ENCODE results near the gene SCAF1. TPM values are rescaled to one million over a fixed set of nuclear protein-coding genes. Genes with fewer than 3 reads are reported as not detected.

The SCAF1 gene
- total RNA-seq, 1 donor from 2014 or later: 61.0 TPM

GRCh38 chr19:49677901-49678674, 36.1 kb downstream of the SCAF1 start:
- ChIA-PET POLR2A (interaction anchor here (0.6 to 6.4 kb wide), 18 partner anchors 8 to 684 kb away, joined by 3 to 97 read pairs (median 6); partner anchors contain the start of genes ALDH16A1, AP2A1, BCL2L12 and GYS1), CTCF (interaction anchor here (0.7 to 4.7 kb wide), 5 partner anchors 12 to 453 kb away, joined by 4 to 25 read pairs (median 7); partner anchors contain the start of genes BCL2L12 and IRF3)
- intact Hi-C loops (cut with micrococcal nuclease): loop anchor here (1.0 to 10.0 kb wide), 13 partner anchors 13 to 1041 kb away; partner anchors contain the start of genes ATF5, BCL2L12, DBP and FLT3LG
- H3K27ac Mint-ChIP-seq: peak overlapping the region; percentile 96
- peak overlapping the region; percentile 99 for H3K4me3 Mint-ChIP-seq
- no peaks in the 10 kb centered on the region for H3K27me3 Mint-ChIP-seq
- peaks cover 34% of the 10 kb centered on the region for H3K36me3 Mint-ChIP-seq (ENCODE audit: low read depth)
- no peaks in the 10 kb centered on the region for H3K9me3 Mint-ChIP-seq
- ATAC-seq (ENCODE audit: low read depth) (peak; percentile 12), DNase-seq (peak; percentile 70)
- peaks cover 60% of the 10 kb centered on the region for H3K4me1 Mint-ChIP-seq
- no peak for TF ChIP-seq CTCF (IDR thresholded peaks at IDR 0.05)

GRCh38 chr19:49678985-49679770, 37.2 kb downstream of the SCAF1 start:
- intact Hi-C loops (cut with micrococcal nuclease): loop anchor here (1.0 to 10.0 kb wide), 9 partner anchors 87 to 1042 kb away; partner anchors contain the start of genes ATF5, DBP, FLT3LG and GYS1

GRCh38 chr19:49679771-49680413, 37.9 kb downstream of the SCAF1 start:
- POLR2A ChIA-PET: interaction anchor here (0.8 to 6.0 kb wide), 3 partner anchors 36 to 89 kb away, joined by 3 to 69 read pairs (median 4); partner anchors contain the start of genes PRR12 and SCAF1
- Mint-ChIP-seq H3K4me1 (peaks cover 44% of the 10 kb centered on the region), H3K27ac (peak overlapping the region; percentile 69), H3K27me3 (no peaks in the 10 kb centered on the region), H3K4me3 (peak overlapping the region; percentile 28), H3K9me3 (no peaks in the 10 kb centered on the region), H3K36me3 (ENCODE audit: low read depth) (peaks cover 49% of the 10 kb centered on the region)
- CTCF ChIA-PET: interaction anchor here (0.6 to 4.7 kb wide), 8 partner anchors 14 to 133 kb away, joined by 3 to 25 read pairs (median 4); partner anchors contain the start of genes BCL2L12, IRF3, NOSIP and RRAS
- ATAC-seq (ENCODE audit: low read depth) (no peak), DNase-seq (no peak)
- TF ChIP-seq CTCF (IDR thresholded peaks at IDR 0.05): no peak
- intact Hi-C loops (cut with micrococcal nuclease): loop anchor here (1.0 to 10.0 kb wide), 10 partner anchors 110 to 1043 kb away; partner anchors contain the start of genes ATF5, DBP, GYS1 and KCNC3

More at GRCh38 chr19:49678985-49679770, 37.2 kb downstream of the SCAF1 start:
- no peak for TF ChIP-seq CTCF (IDR thresholded peaks at IDR 0.05)
- no peaks in the 10 kb centered on the region for H3K9me3 Mint-ChIP-seq
- ChIA-PET POLR2A (interaction anchor here (0.6 to 6.4 kb wide), 14 partner anchors 9 to 226 kb away, joined by 3 to 97 read pairs (median 5); partner anchors contain the start of genes ALDH16A1, AP2A1, BCL2L12 and IRF3), CTCF (interaction anchor here (0.6 to 4.7 kb wide), 9 partner anchors 13 to 169 kb away, joined by 3 to 25 read pairs (median 4); partner anchors contain the start of genes BCL2L12, IRF3, NOSIP and RRAS)
- H3K36me3 Mint-ChIP-seq (ENCODE audit: low read depth): peaks cover 45% of the 10 kb centered on the region
- no peaks in the 10 kb centered on the region for H3K27me3 Mint-ChIP-seq
- peak overlapping the region; percentile 99 for H3K4me3 Mint-ChIP-seq
- peak overlapping the region; percentile 96 for H3K27ac Mint-ChIP-seq
- DNase-seq: no peak
- H3K4me1 Mint-ChIP-seq: peaks cover 50% of the 10 kb centered on the region
- ATAC-seq (ENCODE audit: low read depth): no peak

- Mint-ChIP-seq H3K4me1 (peaks cover 42% of the 10 kb centered on the region), H3K4me3 (peak overlapping the region; percentile 41), H3K9me3 (no peaks in the 10 kb centered on the region), H3K27ac (peak overlapping the region; percentile 69), H3K27me3 (no peaks in the 10 kb centered on the region), H3K36me3 (ENCODE audit: low read depth) (peaks cover 57% of the 10 kb centered on the region)
- TF ChIP-seq CTCF (IDR thresholded peaks at IDR 0.05): peak; percentile 96
- intact Hi-C loops (cut with micrococcal nuclease): loop anchor here (1.0 to 2.0 kb wide), 3 partner anchors 110 to 302 kb away; no protein-coding TSS in a partner anchor
- ChIA-PET CTCF (interaction anchor here (0.6 to 1.6 kb wide), 11 partner anchors 9 to 167 kb away, joined by 3 to 13 read pairs (median 4); partner anchors contain the start of genes BCL2L12, IRF3 and SCAF1), POLR2A (interaction anchor here (0.6 to 1.0 kb wide), 3 partner anchors 19 to 202 kb away, joined by 4 to 8 read pairs (median 8); partner anchors contain the start of gene RPS11)
- DNase-seq (peak; percentile 98), ATAC-seq (ENCODE audit: low read depth) (peak; percentile 8)
Measured at GRCh38 chr19:49680421-49681351, 38.7 kb downstream of the SCAF1 start.

Data from activated B cell treated with CpG ODN at 0.5 μM for 24 hours (primary cell).